Activated CD4-positive, alpha-beta T cell treated with anti-CD3 and anti-CD28 coated beads, Interleukin-2, Interleukin-4, amounts not matched to agents 100 ng/mL and 50 ng/mL, durations not matched to agents 16 hours and 8 hours (primary cell): ENCODE data around the gene WSB2.

Experiments used
- DNase-seq: peaks from one replicate; pipeline ENCODE4 v3.0.0-alpha.2; 2020; ENCODE audit warnings: low spot score

WSB2 gene

GRCh38 chr12:118061873-118062843, 1.2 kb upstream of the WSB2 start:
- DNase-seq = no peak

- DNase-seq = no peak
Measured at GRCh38 chr12:118060301-118061010, 523 bp downstream of the WSB2 start.

- no peak for DNase-seq
Measured at GRCh38 chr12:118059341-118060191, 1.4 kb downstream of the WSB2 start.

- no peak for DNase-seq
Measured at GRCh38 chr12:118058881-118059280, 2.1 kb downstream of the WSB2 start.

- DNase-seq = no peak
Measured at GRCh38 chr12:118058227-118058626, 2.8 kb downstream of the WSB2 start.

GRCh38 chr12:118055865-118056773, 4.9 kb downstream of the WSB2 start:
- no peak for DNase-seq

- DNase-seq = peak; percentile 84
Measured at GRCh38 chr12:118055144-118055557, 5.8 kb downstream of the WSB2 start.

- no peak for DNase-seq
Measured at GRCh38 chr12:118053071-118053985, 7.7 kb downstream of the WSB2 start.

- DNase-seq = peak; percentile 51
Measured at GRCh38 chr12:118052324-118053070, 8.5 kb downstream of the WSB2 start.

GRCh38 chr12:118050972-118051910, 9.7 kb downstream of the WSB2 start:
- DNase-seq = no peak

GRCh38 chr12:118046430-118046829, 14.5 kb downstream of the WSB2 start:
- DNase-seq = no peak

- no peak for DNase-seq
Measured at GRCh38 chr12:118044577-118044976, 16.4 kb downstream of the WSB2 start.

GRCh38 chr12:118044075-118044474, 16.9 kb downstream of the WSB2 start:
- DNase-seq = no peak

GRCh38 chr12:118042091-118042490, 18.9 kb downstream of the WSB2 start:
- DNase-seq = no peak

- DNase-seq = no peak
Measured at GRCh38 chr12:118038137-118038536, 22.8 kb downstream of the WSB2 start.

GRCh38 chr12:118036672-118037411, 24.1 kb downstream of the WSB2 start:
- DNase-seq = no peak
